OCI-M1 (cell line): Measurements from ENCODE around the gene RAD23B.
"Not testable (repeated sequence)": the region's sequence is repeated elsewhere in the genome, so short reads cannot be mapped to it uniquely, and the experiment has no call there.

Experiments used
- DNase-seq: peaks from one replicate; lab custom pipeline; 2025; lab: John Stamatoyannopoulos, UW

The RAD23B gene

GRCh38 chr9:107293543-107294085 lies 10.5 kb downstream of the RAD23B start:
- no peak for DNase-seq

GRCh38 chr9:107294756-107295155 lies 11.7 kb downstream of the RAD23B start:
- DNase-seq: peak; percentile 12

DNA sequence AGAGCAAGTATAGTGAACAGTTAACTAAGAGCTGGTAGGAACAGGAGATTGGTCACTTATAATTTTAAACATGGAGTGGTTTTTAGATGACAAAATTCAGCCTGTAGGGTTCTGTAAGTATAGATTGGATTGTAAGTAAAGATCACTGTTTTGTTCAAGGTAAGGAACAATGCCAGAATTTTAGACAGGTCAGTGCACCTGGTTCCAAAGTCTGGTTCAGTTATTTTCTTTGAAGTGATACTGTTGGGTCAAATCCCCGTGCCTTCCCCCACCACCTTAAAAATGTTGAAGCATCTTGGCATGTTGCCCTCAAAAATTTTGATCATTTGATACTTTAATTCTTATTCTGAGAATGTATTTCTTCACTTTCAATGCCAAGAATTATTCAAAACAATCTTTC lies 12.9 kb downstream of the RAD23B start:
- no peak for DNase-seq

DNA sequence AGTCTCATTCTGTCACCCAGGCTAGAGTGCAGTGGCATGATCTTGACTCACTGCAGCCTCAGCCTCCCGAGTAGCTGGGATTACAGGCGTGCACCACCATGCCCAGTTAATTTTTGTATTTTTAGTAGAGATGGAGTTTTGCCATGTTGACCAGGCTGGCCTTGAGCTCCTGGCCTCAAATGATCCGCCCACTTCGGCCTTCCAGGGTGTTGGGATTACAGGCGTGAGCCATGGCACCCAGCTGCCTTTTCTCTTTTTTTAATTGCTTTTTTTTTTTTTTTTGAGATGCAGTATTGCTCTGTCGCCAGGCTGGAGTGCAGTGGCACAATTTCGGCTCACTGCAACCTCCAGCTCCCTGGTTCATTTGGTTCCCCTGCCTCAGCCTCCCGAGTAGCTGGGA lies 13.5 kb downstream of the RAD23B start:
- DNase-seq: not testable (repeated sequence)

GRCh38 chr9:107299437-107299836 lies 16.4 kb downstream of the RAD23B start:
- DNase-seq: peak; percentile 20

DNA sequence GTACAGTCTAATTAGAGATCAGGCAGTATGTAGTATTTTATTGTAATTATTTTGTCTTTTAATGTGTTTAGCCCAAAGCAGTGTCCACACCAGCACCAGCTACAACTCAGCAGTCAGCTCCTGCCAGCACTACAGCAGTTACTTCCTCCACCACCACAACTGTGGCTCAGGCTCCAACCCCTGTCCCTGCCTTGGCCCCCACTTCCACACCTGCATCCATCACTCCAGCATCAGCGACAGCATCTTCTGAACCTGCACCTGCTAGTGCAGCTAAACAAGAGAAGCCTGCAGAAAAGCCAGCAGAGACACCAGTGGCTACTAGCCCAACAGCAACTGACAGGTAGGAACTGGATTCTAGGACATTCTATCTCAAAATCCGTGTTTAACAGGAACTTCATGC lies 23.2 kb downstream of the RAD23B start:
- no peak for DNase-seq

DNA sequence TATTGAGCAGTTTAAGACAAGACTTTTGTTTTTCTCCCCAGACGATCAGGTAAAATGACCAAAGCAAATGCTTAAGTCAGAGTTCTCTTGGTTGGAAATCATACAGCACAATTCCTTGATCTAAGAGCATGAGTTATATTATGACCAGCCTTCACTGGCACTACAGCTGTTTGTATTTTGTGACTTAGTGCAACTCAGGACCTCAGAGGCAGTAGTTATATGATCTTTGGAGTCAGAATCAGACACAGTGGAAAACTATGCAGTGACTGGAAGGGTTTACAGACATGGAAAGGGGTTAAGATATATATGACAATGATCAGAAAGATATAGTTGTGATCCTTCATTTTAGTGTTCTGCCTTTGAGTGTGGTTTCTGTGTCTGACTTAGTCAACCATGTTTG lies 24.3 kb downstream of the RAD23B start:
- no peak for DNase-seq

DNA sequence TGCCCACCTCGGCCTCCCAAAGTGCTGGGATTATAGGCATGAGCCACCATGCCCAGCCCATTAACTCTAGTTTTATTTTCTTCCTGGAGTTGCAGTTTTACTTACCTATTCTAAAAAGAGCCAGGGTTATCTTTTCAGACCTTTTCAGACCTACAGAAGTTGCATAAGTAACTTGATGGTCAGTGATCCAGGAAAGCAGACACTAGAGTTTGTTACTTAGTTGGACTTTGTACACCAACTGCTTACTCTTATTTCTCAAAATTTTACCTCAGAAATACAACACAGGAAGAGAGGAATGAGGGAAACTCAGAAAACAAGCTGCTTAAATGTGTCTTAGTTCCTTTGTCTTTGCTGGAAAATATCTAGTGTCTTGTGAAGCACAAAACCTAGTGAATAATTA lies 25.4 kb downstream of the RAD23B start:
- DNase-seq: no peak

DNA sequence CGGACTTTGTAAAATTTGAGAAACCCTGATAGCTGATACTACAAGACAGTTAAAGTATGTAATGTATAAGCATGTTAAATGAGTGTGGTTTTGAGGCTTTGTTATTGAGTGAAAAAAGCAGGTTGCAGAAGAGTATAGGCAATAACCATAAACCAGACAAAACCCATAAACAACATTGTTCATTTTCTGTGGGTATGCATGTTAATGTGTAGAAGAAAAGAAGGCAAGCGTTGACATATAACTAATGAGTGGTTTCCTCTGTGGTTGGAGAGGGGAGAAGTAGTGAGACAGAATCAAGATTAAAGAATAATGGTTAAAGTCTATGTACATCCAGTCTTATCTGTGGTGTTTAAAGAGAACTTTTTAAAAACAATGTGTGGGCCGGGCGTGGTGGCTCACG lies 26.2 kb downstream of the RAD23B start:
- peak; percentile 38 for DNase-seq

- DNase-seq: no peak
Measured at GRCh38 chr9:107312376-107313050, 29.4 kb downstream of the RAD23B start.

DNA sequence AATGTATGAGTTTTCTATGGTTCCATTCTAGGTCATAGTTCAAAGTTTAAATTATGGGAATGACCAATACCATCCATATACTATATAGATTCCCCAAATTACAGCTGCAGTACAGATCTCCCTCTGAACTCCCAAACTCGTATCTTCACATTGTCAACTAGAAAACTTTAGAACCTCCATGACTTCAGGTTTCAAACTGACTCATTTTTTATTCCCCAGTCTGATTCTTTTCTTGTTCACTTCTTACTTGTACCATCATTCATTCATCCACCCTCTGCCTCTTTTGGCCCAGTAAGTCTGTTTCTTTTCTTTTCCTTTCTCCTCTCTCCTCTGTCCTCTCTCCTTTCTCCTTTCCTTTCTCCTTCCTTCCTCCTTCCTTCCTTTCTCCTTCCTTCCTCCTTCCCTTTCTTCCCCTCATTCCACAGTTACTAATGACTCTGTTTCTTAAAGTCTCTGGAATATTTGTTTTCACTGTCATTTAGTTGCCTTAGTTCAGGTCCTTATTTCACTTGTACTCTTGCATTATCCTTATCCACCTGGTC lies 30.5 kb downstream of the RAD23B start:
- DNase-seq: no peak

GRCh38 chr9:107314763-107315162 lies 31.7 kb downstream of the RAD23B start:
- DNase-seq: no peak

DNA sequence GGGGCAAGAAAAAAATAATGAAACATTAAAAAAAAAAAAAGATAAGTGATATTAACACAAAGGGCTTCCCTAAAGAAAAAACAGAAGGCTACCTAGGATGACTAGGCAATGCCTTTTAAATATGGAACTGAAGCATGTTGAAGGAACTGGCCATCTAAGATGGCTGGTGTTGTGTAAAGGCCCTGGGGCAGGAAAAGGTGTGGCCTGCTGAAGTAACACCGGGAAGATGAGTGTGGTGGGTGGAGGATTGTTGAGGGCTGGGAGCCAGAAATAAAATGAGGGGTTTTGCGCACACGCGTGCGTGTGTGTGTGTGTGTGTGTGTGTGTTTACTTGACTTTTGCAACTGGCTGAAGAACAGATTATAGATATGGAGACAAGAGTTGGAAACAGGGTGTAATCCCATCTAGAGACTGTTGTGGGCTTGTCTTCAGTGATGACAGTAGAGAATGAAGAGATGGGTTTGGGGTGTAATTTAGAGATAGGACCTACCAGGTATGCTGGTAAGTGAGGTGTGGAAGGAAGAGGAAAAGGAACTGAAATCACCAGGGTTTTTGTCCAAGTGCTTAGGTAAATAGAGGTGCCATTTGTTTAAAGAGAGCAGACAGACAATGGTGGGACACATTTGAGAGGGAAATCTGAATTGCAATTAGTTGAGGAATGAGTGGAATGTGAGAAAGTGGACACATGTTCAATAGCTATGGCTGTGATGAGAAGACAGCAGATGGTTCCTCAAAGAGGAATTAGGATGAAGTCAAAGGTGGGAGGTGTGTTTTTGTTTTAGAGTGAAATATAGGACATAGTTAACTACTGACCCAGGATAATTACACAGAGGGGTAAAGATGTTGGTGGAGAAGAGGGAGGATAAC lies 33.9 kb downstream of the RAD23B start:
- DNase-seq: no peak

DNA sequence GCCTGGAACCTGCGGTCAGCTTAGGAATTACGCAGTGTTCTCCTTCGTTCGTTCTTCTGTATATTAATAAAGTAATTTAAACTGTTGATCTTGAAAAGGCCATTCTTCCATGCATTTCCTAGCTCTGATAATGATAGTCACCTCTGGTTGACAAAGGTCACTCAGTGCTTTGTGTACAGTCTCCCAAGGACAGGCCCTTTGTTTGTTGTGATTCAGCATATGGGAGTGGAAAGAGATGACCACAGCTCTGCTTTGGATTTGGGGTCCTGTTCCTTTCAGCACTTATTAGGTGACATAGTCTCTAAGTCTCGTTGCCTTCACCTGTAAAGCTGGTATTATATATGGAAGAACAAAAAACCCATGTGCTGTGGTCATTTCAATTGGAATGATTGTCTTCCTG lies 39.6 kb downstream of the RAD23B start:
- DNase-seq: no peak

- DNase-seq: no peak
Measured at GRCh38 chr9:107323836-107324585, 40.9 kb downstream of the RAD23B start.

DNA sequence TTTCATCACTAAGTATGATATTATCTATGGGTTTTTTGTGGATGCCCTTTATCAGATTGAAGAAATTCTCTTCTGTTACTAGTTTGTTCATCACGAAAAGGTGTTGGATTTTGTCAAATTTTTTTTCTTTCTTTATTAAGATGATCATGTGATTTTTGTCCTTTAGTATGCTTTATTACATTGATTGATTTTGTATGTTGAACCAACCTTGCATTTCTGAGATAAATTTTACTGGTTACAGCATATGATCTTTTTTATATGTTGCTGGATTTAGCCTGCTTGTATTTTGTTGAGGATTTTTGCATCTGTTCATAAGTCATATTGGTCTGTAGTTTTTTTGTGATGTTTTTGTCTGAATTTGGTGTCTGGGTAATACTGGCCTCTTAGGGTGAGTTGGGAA lies 42.8 kb downstream of the RAD23B start:
- no peak for DNase-seq

DNA sequence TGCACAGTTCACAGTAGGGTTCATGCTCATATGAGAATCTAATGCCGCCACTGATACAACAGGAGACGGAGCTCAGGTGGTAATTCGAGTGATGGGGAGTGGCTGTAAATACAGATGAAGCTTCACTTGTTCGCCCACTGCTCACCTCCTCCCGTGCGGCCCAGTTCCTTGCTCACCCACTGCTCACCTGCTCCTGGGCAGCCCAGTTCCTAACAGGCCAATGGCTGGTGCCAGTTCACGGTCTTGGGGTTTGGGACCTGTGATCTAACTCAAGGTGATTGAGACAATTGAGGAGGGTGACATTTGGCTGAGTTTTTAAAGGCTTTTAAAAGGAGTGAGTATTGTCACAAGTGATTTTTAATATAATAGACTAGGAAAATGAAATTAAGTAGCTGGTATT lies 45.4 kb downstream of the RAD23B start:
- DNase-seq: no peak

GRCh38 chr9:107330420-107330819 lies 47.3 kb downstream of the RAD23B start:
- DNase-seq: no peak

GRCh38 chr9:107332883-107333282 lies 49.8 kb downstream of the RAD23B start:
- DNase-seq: no peak

GRCh38 chr9:107333363-107333762 lies 50.3 kb downstream of the RAD23B start:
- DNase-seq: no peak

DNA sequence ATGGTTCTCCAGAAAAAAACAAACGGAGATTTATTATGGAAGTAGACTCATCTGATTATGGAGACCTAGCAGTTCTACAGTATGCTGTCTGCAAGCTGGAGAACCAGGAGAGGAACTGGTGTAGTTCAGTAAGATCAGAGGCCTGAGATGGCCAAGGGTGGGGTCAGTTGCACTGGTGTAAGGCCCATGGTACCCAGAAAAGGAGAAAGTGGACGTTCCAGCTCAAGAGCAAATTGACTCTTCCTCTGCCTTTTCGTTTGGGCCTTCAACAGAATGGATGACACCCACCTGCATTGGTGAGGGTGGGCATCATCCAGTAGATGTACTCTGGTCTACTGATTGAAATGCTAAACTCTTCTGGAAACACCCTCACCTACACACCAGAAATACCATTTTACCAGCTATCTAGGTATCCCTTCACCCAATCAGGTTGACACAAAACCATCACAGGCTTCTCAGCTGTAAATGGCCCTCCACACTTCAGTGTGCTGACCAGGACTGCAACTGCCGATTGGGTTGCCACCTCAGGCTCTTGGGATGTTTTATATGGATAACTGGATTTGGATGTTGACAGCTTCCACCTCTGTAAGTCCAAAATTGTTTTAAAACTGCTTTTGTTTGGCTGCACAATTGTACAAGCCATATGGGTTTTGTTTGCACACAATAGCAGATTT lies 51.2 kb downstream of the RAD23B start:
- no peak for DNase-seq

DNA sequence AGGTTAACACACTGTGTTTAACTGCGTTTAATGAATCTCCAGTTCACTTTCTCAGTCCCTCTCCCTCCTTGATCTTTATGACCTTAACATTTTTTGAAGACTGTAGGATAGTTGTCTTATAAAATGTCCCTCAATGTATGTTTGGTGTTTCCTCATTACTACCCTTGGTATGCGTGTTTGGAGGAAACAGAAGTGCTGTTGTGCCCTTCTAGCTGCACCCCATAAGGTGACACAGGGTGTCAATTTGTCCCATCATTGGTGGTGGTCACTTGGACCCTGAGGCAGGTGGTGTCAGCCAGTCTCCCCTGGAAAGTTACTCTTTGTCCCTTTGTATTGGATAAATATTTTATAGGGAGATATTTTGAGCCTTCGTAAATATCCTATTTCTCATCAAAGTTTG lies 52.3 kb downstream of the RAD23B start:
- no peak for DNase-seq
